ENCODE measurements around the gene HDAC9.

Gene HDAC9

DNA sequence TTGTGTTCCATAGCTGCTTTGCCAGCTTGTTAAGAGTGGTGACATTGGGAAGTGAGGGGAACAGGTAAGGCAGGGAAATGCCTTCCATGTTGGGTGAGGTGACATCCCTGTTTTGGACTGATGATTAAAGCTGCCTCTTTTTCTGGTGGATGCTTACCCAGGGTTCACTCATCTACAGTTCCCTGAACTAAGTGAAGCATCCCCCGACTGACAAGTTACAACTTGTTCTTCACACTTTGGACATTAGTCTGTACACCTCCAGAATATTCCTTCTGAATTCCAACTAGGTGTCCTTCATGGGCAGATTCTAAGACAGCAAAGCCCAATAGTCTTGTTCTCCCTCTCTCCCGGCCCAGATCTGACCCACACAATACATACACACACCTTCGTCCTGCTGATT, 63.4 kb downstream of the HDAC9 start:
- DNase-seq: no peak

DNA sequence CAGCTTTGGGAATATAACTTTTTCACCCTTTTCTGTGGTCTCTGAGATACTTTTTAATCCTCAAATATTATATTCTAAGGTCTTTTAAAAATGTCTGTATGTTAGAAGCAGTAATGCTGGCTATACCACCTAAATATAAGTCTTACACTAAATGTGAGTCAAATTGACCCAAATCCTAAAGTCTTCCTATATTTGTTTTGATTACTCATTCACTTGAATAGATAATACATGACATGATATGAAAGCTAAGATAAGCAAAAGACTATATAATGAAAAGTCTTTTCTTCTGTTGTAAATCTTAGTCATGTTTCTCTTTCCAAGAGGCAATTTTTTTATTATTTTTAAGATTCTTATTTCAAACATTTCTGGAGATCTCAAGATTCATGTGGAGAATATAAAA, 64.2 kb downstream of the HDAC9 start:
- no peak for DNase-seq

DNA sequence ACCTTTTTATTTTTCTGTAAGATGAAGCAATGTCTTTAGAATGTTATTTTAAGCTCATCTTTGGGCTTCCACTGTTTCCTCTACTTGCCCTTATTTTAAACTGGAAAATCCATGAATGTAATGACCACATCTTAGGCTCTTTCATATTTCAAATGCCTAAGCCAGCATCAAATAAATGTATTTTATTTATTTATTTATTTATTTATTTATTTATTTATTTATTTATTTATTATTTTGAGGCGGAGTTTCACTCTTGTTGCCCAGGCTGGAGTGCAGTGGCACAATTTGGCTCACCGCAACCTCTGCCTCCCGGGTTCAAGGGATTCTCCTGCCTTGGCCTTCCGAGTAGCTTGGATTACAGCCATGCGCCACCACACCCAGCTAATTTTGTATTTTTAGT, 69.2 kb downstream of the HDAC9 start:
- DNase-seq: no peak

DNA sequence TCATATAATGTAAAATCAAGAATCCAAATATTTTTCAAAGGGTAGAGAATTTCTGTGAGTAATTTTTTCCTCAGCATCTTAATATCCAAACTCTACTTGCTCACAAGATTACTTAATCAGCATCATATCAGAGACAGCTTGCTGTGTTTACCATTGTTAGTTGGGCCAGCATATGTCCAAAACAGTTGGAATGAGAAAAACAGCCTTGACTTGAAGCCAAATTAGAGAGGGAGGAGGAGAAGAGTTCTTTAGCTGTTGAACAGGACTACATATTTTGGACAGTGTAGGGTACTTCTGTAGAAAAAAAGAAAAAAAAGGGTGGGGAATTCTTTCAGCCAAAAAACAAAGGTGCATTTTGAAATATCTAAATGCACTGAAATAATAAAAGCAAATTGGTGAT, 69.8 kb downstream of the HDAC9 start:
- no peak for DNase-seq

DNA sequence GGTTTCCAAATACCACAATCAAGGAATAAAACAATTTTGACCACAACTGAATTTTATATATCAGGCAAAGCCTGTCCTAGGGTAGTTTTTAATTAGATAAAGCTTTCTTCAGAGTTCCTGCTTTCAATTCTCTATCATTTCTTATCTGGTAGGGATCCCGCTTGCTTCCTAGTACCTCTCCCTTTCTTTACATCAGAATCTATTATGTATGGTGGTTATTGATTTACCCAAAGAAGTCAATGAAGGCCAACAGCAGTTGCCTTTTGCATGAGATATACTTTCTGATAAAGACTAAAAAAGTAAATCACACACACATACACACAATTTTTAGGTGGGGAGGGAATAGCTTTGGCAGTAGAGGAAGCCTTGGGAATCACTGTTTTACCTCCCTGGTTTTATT, 70.7 kb downstream of the HDAC9 start:
- no peak for DNase-seq

DNA sequence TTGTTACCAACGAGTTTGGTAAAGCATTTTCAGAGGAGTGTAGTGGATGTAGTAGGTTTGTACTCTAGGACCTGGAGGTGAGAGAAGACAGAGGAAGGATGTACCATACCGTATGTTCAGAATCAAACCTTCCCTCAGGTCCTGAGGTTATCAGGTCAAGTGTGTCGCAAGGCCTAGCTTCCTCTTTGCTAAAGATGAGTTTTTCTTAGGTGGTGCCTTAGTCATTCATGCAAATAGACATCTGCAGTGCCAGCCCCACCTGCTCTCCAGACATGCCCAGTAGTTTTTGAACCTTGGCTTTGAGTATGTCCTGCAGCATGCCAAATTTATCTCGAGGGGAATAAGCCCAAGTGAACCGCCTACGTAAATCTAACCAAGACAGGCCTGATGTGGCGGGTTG, 71.3 kb downstream of the HDAC9 start:
- no peak for DNase-seq

DNA sequence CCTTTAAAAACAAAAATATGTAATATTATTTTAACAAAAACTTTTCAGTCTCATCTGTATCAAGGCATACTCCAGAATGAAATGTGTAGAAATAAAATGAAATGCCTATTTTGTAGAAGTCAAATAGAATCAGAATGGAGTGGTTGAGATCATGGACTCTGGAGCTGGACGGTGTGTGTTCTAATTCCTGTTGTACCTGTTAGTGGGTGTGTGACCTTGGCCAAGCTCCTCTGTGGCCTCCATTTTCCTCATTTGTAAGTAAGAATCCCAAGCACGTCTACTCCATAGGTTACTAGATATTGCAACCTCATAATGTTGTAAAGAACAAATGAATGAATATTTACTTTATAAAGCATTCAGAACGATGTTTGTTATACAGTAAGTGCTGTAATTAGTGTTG, 74.9 kb downstream of the HDAC9 start:
- no peak for DNase-seq

DNA sequence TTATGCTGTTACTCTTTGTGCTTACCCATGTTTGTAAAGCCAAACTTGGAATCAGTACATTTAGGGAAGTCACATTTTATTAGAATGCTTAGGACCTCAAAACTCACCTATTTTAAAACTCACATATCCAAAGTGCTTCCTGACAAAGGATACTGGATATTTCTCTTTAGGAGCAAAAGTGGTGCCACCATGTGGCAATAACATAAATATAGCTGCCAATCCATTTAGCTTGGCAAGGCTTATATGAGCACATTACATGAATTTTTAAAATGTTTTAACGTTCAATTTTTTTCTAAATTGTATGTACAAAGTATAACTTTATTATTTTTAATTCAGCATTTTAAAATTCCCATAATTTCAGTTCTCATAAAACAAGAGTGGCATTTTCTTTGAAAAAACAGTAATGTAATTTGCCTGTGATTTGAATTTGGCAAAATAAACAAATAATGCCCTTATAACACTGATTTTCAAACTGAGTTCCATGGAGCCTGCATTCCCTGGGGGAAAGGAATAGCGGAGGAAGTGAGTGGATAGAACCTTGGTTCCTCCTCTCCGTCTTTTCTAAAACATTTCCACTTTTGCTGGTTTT, 75.4 kb downstream of the HDAC9 start:
- no peak for DNase-seq

DNA sequence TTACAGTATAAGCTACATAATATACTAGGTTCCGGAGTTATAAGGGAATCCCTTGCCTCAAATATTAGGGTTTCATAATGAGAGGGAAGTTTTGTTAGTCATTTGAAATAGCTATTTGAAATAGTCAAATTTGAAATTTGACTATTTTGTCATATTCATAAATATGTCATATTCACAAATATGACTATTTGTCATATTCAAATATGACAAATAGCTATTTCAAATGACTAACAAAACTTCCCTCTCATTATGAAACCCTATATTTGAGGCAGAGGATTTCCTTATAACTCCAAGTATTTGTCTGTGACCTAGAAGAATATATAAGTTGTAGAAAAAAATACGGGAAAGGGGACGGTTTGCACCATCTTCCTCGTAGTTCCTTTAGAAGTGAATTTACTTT, 76.6 kb downstream of the HDAC9 start:
- no peak for DNase-seq

DNA sequence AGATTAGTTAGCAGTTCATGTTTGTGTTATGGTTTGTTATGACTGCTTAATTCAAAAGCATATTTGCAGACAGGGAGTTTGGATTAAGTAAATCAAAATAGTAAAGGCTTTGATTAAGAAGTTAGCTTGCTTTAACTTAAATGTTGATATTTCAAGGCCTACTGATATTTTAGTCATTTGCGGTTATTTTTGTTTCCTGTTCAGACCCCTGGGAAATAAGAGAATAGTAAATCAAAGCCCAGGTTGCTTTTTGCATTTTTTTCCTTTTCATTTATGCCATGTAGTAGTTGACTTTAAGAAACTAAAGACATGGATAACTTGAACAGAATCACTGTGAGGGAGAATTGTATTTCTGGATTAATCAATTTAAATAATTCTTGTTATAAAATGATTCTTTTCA, 77.3 kb downstream of the HDAC9 start:
- DNase-seq: no peak

DNA sequence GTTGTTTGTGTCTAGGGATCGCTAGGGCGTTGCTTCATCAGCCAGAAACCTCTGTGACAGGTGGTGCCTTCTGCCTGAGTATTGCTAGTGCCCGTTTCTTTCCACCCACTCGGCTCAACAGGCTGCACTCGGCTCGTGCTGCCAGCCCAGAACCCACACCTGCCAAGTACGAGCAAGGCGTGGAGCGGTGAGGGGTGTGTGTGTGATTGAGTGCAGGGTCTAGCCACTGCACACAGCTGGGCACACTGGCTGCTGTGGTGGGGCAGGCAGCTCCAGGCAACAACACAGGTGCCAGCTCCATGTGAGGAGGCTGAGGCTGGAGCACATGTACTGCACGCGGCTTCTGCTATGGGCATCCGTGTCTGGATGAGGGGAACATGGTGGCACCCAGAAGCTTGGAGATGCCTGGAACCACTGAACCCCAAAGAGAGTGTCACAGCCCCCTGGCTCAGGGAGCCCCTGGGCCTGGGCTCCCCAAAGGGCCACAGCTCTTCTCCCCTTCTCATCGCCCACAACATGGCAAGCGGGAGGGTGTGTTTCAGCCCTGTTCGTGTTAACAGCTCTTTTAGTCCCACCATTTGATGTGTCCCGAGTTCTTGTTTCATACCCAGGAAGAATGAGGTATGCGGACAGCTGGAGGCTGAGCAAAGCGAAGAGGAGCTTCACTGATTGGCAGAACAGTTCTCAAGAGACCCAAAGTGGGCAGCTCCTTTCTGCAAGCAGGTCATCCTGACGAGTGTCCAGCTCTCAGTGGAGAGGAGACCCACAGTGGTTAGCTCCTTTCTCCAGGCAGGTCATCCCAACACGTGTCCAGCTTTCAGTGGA, 78.1 kb downstream of the HDAC9 start:
- DNase-seq: peak; percentile 18

DNA sequence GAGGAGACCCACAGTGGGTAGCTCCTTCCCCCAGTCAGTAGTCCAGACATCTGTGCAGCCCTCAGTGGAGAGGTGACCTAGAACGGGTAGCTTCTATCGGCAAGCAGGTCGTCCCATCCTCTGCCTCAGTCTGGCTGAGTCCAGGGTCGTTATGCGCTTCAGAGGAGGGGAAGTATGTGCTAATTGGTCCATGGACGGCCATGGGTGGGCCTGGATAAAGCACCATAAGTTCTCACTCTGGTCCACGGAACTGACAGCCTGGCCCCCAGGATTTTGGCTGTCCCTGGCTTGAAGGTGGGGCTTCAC, 78.6 kb downstream of the HDAC9 start:
- DNase-seq: no peak

DNA sequence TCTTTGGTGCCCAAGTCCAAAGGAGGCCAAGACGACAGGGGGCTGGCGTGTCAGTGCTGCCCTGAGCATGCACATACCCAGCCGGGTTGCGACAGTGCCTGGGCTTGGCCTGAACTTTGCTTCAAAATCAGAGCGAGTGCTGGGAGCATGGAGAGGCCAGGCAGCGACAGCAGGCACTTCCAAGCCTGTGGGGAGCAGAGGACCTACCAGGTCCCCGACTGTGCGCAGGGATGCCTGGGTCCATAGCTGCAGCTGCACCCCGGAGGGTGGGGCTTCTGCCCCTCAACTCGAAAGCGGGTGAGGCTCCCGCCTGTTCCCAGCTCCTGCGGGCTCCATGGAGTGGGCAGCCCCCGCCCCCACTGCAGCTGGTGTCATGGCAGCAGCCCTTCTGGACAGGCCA, 79.1 kb downstream of the HDAC9 start:
- no peak for DNase-seq

DNA sequence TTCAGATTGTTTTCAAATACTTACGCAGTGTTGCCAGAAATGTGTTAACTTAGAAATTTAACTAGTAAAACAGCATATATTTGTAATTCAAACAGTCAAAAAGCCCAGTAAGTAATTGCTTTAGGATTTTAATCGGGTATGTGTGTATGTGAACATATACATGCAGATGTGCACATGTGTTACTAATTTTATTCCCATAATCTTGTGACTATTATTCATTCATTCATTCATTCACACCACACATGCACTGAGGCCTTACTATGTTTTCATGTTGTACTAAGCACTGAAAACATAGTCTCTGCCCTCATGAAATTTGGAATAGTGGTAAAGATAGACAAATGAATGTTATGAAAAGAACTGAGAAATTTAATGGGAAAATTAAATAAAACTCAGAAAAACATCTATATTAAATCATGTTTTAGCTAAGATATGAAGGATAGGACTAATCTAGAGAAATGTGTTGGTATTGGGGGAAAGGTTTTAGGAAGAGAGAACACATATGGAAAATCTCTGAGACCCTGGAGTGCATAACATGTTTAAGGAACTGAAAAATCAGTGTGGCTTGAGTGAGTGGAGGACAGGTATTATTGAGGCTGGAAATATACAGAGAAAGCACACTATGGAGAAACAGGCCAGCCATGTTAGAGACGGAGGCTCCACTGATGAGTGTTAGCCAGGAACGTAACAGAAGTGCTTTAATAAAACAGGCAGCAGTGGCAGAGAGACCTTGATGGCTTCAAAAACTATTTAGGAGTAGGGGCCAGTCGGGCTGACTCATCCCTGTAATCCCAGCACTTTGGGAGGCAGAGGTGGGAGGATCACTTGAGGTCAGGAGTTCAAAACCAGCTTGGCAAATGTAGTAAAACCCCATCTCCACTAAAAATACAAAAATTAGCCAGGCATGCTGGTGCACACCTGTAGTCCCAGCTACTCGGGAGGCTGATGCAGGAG, 80.3 kb downstream of the HDAC9 start:
- no peak for DNase-seq

DNA sequence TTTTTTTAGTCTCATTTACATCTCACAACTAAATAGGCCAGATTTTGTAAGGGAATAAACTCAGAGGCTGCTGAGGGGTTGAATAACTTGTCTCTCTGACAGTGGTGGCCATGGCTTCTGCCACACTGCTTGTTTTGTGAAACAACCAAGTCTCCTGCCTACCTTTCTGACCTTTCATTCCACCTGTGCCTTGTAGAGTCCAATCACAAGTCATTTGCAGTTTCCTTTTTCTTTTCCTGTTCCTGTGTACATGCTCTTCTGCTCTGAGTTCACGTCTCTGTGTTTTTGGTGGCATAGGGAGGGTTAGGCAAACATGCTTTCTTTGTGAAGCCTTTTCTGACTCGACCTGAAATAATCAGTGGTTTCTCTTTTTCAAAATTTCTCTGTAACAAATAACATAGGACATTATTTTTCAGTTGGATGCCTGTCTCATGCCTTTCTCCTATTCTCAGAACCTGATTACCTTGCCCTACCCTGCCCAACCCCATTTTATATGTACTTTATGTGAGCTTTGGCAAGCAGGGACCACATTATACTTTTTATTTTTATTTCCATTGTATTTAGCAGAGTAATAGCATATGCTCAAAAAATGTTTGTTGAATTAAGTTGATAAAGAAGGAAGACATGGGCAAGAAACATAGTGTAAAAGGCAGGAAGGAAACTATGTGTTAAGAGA, 81.7 kb downstream of the HDAC9 start:
- no peak for DNase-seq

DNA sequence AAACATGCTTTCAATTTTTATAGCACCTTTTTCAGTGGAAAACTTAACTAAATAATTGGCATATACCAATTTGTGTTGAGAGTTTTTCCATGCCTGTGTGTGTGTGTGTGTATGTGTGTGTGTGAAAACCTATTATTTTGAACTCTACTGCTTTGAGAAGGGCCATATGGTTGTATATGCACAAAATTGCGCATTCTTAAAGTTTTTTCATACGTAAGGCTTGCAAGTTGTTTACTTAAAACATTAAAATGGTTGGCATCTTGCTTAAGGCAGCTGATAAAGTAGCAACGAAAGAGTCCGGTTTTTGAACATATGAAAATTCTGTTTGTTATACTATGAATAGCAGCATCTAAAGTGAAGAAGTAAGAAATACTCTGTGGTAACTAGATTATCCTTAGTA, 84.1 kb downstream of the HDAC9 start:
- DNase-seq: no peak

DNA sequence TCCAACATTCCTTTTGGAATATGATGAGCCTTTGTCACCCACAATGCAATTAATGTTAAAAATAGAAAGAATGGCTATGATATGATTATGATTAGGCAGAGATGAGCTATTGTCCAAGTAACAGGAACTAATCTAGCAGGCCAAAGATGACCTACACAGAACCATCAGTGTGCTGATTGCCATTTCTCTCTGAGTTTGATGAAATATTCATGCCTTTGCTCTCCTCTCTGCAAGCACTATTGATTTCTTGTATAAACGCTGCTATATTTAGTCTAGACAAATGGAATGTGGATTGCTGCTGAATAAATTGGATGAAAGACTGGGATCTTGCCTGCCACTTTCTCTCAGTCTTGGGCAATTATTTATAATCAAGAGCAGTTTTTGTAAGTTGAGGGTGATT, 85.4 kb downstream of the HDAC9 start:
- no peak for DNase-seq

DNA sequence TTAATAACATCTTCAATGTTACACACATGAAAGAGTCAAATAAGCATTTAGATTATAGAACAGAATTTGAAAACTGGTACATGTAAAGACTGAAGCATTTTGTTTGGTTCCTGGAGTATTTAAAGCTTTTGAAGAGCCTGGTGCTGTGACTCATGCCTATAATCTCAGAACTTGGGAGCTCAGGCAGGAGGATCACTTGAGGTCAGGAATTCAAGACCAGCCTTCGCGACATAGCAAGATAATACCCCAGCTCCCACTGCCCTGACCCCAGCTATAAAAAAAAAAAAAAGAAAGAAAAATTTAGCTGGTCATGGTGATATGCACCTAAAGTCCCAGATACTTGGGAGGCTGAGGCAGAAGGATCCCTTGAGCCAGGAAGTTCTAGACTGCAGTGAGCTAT, 87.8 kb downstream of the HDAC9 start:
- DNase-seq: no peak

DNA sequence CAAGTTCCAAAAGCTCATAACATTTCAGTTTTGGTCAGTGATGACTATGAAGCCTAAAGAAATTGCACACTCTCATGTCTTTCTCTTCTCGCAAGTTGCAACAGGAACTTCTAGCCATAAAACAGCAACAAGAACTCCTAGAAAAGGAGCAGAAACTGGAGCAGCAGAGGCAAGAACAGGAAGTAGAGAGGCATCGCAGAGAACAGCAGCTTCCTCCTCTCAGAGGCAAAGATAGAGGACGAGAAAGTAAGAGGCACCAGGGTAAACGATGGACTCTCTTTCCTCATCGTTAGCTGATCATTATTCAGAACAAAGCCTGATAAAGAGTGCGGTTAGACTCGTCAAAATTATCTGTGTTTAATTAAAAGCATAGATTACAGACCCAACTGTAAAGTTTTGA, 94.7 kb downstream of the HDAC9 start:
- no peak for DNase-seq

DNA sequence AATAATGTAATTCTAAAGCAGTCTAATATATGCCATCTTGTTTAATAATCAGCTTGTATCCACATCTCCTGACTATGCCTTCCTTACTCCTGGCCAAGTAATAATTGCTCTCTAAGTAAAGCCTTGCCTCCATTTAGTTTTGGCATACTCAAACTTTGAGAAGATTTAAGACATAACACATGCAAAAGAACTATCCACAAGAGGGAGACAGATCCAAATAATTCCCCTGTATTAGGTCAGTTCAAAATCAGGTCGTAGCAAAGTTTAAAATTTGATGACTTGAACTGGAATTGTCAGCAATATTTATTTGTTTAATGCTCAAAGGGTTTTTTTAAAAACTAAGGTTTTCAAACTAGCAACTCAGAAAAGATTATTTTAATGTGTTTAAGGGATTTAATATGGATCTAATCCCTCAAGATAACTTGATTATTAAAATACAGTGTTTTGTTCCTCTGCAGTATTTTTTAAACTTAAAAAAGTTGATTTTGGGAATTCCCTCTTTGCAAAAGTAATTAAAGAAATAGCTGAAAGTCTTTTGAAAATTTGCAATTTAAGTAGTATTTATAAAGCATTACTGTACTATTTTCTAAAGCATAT, 95.3 kb downstream of the HDAC9 start:
- no peak for DNase-seq

DNA sequence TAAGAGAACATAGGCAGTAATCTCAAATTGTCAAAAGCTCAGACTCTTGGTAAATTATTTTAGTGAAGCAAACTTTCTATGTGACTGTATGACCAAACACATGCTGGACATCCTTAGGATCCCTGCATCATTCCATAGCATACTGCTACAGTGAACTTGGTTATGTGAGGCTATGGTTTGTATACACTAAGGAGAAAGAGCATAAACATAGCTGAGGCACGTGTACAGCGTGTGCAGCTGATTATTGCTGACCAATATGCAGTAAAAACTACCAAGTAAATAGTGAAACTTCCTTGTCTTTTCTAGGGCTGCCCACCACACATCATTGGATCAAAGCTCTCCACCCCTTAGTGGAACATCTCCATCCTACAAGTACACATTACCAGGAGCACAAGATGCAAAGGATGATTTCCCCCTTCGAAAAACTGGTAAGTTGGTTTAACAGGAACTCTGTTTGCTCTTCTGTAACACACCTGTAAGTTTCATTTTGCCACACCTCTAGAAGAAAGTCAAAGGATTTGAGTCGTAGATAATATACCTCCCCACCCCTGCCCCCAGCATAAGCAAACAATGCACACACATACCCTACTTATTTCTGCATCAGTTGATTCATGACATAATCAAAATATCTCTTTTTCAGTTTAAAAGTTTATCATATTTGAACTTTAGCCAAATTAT, 98.2 kb downstream of the HDAC9 start:
- no peak for DNase-seq

DNA sequence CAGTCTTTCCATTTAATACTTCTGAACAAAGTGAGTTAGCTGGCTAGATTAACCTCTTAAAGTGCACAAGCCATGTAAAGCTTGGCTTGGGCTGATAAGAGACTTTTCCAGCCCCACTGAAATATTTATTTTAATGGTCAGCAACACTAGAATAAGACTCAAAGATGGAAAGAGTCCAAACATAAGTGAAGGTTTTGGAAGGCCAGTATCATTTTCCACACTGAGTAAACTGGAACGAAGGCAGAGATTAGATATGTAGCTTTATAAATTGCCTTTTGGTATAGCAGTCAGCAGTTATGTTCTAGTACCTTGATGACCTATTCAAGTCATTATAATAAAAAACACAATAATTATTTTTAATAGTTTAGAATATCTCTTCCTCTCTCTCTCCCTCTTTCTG, 102.2 kb downstream of the HDAC9 start:
- no peak for DNase-seq

Data from right hindlimb (tissue), 1 donor.